GM12892 (cell line): ENCODE measurements around the gene CORO6.

Experiments used
- POLR2A ChIP-seq: IDR thresholded peaks from 2 replicates; pipeline ENCODE4 v1.6.1; 2011; ENCODE audit warnings: low read depth, low read length, control low read depth
- POLR2AphosphoS5 ChIP-seq: IDR thresholded peaks from 2 replicates; pipeline ENCODE4 v1.6.1; 2011; ENCODE audit warnings: low read depth, low read length, control low read depth
- TAF1 ChIP-seq: IDR thresholded peaks from 2 replicates; pipeline ENCODE4 v1.6.1; 2011; ENCODE audit warnings: low read depth, mild to moderate bottlenecking, control low read depth, low read length, borderline replicate concordance

DNA sequence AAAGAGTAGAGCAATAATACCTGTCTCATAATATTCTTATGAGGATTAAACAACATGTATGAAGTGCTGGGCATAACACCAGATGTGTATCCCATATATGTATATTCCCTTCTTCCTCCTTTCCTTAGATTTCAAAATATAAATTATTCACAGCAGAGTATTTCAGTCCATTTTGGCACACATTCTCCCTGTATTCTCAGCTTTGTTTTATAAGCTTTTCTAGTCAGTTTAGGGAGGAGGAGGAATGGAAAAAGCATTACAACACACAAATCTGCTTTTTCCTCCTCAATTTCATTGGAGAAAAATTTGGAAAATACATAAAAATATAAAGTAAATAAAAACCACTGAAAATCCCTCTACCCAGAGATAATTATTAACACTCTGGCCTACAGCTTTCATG is 46.6 kb upstream of the CORO6 start:
- TF ChIP-seq POLR2AphosphoS5, result no peak
- no peak for TF ChIP-seq POLR2A
- no peak for TF ChIP-seq TAF1
